Endothelial cell of umbilical vein (primary cell): ENCODE results near the gene ZNF792.

ENCODE experiments used
- EZH2 ChIP-seq: IDR thresholded peaks from 2 replicates; pipeline ENCODE4 v1.6.1; 2012; ENCODE audit warnings: borderline replicate concordance, low read depth, mild to moderate bottlenecking, moderate library complexity, low read length, inconsistent platforms; ENCODE audit not compliant: severe bottlenecking
- FOS ChIP-seq: IDR thresholded peaks from 2 replicates; pipeline ENCODE4 v1.6.1; 2011; ENCODE audit warnings: mild to moderate bottlenecking, low read length, moderate library complexity, borderline replicate concordance; ENCODE audit not compliant: insufficient read depth
- JUN ChIP-seq: IDR thresholded peaks from 2 replicates; pipeline ENCODE4 v1.6.1; 2011; ENCODE audit warnings: borderline replicate concordance, low read depth; ENCODE audit not compliant: insufficient read length, insufficient read depth
- MYC ChIP-seq: IDR thresholded peaks from one replicate; pipeline ENCODE4 v1.6.1; 2011; ENCODE audit warnings: mild to moderate bottlenecking, low read depth, low read length
- POLR2A ChIP-seq: IDR thresholded peaks from 2 replicates; pipeline ENCODE4 v1.6.1; 2012; ENCODE audit warnings: low read depth, mild to moderate bottlenecking, control low read depth, low read length
- POLR2AphosphoS5 ChIP-seq: IDR thresholded peaks from 2 replicates; pipeline ENCODE4 v1.6.1; 2012; ENCODE audit warnings: low read depth, mild to moderate bottlenecking, control low read depth, low read length, moderate library complexity; ENCODE audit not compliant: insufficient read depth
- TF ChIP-seq, protein P1 (sequence below), 2 donors: IDR thresholded peaks; 1 replicate in 1 of 2; 2 replicates in 1 of 2; pipeline ENCODE4 v1.5.1; 2011; ENCODE audit warnings: low read length in 2 of 2, mild to moderate bottlenecking in 2 of 2, moderate library complexity in 2 of 2, control low read depth in 1 of 2, inconsistent platforms in 1 of 2, low read depth in 1 of 2; ENCODE audit not compliant: insufficient read depth in 1 of 2; ENCODE audit errors: extremely low read depth in 1 of 2
- TF ChIP-seq, protein P2 (sequence below): IDR thresholded peaks from 2 replicates; pipeline ENCODE4 v1.6.1; 2011; ENCODE audit not compliant: insufficient read depth, insufficient read length

DNA sequence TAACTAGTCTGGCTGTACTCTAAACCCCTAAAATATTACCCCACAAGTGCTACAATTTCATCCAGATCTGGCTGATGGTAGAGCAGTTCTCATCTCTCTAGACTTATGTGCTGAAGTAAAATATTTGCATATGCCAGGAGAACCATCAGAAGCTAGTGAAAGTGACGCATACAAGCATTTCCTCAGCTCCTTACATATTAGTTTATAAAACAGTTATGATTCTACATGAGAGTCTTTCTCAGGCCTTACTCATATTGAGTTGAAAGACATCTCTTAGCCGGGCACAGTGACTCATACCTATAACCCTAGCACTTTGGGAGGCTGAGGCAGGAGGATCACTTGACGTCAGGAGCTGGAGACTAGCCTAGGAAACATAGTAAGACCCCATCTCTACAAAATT lies 53.3 kb downstream of the ZNF792 start:
- TF ChIP-seq EZH2: no peak
- TF ChIP-seq, protein P1, sequence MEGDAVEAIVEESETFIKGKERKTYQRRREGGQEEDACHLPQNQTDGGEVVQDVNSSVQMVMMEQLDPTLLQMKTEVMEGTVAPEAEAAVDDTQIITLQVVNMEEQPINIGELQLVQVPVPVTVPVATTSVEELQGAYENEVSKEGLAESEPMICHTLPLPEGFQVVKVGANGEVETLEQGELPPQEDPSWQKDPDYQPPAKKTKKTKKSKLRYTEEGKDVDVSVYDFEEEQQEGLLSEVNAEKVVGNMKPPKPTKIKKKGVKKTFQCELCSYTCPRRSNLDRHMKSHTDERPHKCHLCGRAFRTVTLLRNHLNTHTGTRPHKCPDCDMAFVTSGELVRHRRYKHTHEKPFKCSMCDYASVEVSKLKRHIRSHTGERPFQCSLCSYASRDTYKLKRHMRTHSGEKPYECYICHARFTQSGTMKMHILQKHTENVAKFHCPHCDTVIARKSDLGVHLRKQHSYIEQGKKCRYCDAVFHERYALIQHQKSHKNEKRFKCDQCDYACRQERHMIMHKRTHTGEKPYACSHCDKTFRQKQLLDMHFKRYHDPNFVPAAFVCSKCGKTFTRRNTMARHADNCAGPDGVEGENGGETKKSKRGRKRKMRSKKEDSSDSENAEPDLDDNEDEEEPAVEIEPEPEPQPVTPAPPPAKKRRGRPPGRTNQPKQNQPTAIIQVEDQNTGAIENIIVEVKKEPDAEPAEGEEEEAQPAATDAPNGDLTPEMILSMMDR (IDR thresholded peaks at IDR 0.05; ENCODE audit: extremely low read depth in 1 of 2, insufficient read depth in 1 of 2, low read depth in 1 of 2, low read length in 2 of 2): no peak
- no peak for TF ChIP-seq FOS
- no peak for TF ChIP-seq POLR2AphosphoS5
- TF ChIP-seq JUN: no peak
- TF ChIP-seq, protein P2, sequence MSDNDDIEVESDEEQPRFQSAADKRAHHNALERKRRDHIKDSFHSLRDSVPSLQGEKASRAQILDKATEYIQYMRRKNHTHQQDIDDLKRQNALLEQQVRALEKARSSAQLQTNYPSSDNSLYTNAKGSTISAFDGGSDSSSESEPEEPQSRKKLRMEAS: no peak
- TF ChIP-seq MYC: no peak
- no peak for TF ChIP-seq POLR2A
